PC-3 (cell line): ENCODE data around the gene MLC1.

ENCODE experiments used
- CTCF ChIP-seq: fragments of 300-600 bp; sonication (generic); conservative IDR thresholded peaks from 2 replicates; pipeline ENCODE4 v1.5.1; 2017; ENCODE audit warnings: antibody characterized with exemption, low read depth, mild to moderate bottlenecking, low read length
- EZH2 ChIP-seq: fragments of 300-600 bp; sonication (generic); IDR thresholded peaks from one replicate; pipeline ENCODE4 v1.6.1; 2017; ENCODE audit warnings: antibody characterized with exemption, mild to moderate bottlenecking, low read length; ENCODE audit not compliant: unreplicated experiment
- EZH2phosphoT487 ChIP-seq: fragments of 300-600 bp; sonication (generic); IDR thresholded peaks from 2 replicates; pipeline ENCODE4 v1.6.1; 2018; ENCODE audit warnings: mild to moderate bottlenecking, antibody characterized with exemption, low read length, borderline replicate concordance

GRCh38 chr22:50032941-50033601 is 52.2 kb downstream of the MLC1 start:
- no peak for TF ChIP-seq CTCF
- no peak for TF ChIP-seq EZH2
- TF ChIP-seq EZH2phosphoT487: no peak
